ENCODE measurements around the gene ATXN3.

DNA sequence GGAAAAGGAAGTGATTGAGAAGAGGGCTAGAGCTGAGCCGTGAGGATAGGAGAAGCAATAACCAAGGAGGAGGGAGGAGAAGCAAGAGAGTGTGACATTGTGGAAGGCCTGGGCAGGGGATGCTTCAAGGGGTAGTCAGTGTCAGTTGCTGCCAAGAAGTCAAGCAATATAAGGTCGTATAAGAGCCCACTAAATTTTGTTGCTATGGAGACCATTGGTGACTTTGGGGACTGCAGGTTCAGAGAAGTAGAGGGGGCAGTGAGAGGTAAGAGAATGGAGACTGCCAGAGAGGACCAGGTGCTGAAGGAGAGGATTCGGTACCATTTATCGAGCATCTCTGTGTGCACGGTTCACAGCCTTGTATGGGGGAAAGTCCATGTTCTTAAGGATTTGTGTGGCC, 3.1 kb upstream of the ATXN3 start:
- no peak for TF ChIP-seq GATA2 (IDR thresholded peaks at IDR 0.05; ENCODE audit: low read depth, low read length)
- no peak for TF ChIP-seq GATA3 (IDR thresholded peaks at IDR 0.05; ENCODE audit: low read depth, low read length)
